SU-DHL-6 (cell line): ENCODE data around the gene TMEM221.

ENCODE experiments used
- H2AFZ ChIP-seq: fragments of 200-600 bp; sonication (generic); 2 replicates; pipeline ENCODE4 v1.6.1; 2014; ENCODE audit warnings: low read depth, mild to moderate bottlenecking, moderate library complexity, mixed read lengths, antibody characterized with exemption, low read length; ENCODE audit not compliant: severe bottlenecking
- H3F3A ChIP-seq: fragments of 200-600 bp; shearing (Covaris generic); 2 replicates; pipeline ENCODE4 v1.6.0; 2016; ENCODE audit warnings: antibody characterized with exemption, mild to moderate bottlenecking; ENCODE audit not compliant: insufficient read depth
- H3K27ac ChIP-seq: fragments of 200-600 bp; sonication (generic); 2 replicates; pipeline ENCODE4 v1.5.1; 2016; ENCODE audit warnings: low read depth, mild to moderate bottlenecking, low read length, moderate library complexity, mixed read lengths
- H3K27me3 ChIP-seq: fragments of 200-600 bp; sonication (generic), shearing (Covaris generic); 2 replicates; pipeline ENCODE4 v1.6.0; 2014; ENCODE audit warnings: mild to moderate bottlenecking, low read length
- H3K36me3 ChIP-seq: fragments of 200-600 bp; sonication (generic); 2 replicates; pipeline ENCODE4 v1.6.1; 2014; ENCODE audit warnings: mild to moderate bottlenecking, low read length, mixed read lengths
- H3K4me2 ChIP-seq: fragments of 300-600, 200-600 bp; shearing (Covaris generic), sonication (generic); 2 replicates; pipeline ENCODE4 v1.6.0; 2014; ENCODE audit warnings: low read length, low read depth, mild to moderate bottlenecking; ENCODE audit not compliant: poor library complexity, severe bottlenecking
- H3K4me3 ChIP-seq: fragments of 200-600 bp; sonication (generic); 2 replicates; pipeline ENCODE4 v1.5.1; 2014; ENCODE audit warnings: antibody characterized with exemption, low read length, mild to moderate bottlenecking, mixed read lengths; ENCODE audit not compliant: insufficient read depth, poor library complexity, severe bottlenecking
- H3K79me2 ChIP-seq: fragments of 200-600 bp; sonication (generic); 2 replicates; pipeline ENCODE4 v1.6.1; 2014; ENCODE audit warnings: mild to moderate bottlenecking, low read length, moderate library complexity; ENCODE audit not compliant: insufficient read depth
- H3K9ac ChIP-seq: fragments of 200-600 bp; sonication (generic); 2 replicates; pipeline ENCODE4 v1.7.0; 2014; ENCODE audit warnings: mild to moderate bottlenecking, low read length
- H3K9me2 ChIP-seq: fragments of 200-600 bp; sonication (generic); replicated peaks from 2 replicates; pipeline ENCODE4 v1.6.1; 2014; ENCODE audit warnings: low read length; ENCODE audit not compliant: insufficient read depth
- H3K9me3 ChIP-seq: fragments of 200-600 bp; sonication (generic); 2 replicates; pipeline ENCODE4 v1.6.1; 2014; ENCODE audit warnings: low read length, mixed read lengths; ENCODE audit not compliant: insufficient read depth
- H4K20me1 ChIP-seq: fragments of 200-600 bp; sonication (generic); 2 replicates; pipeline ENCODE4 v1.6.1; 2014; ENCODE audit warnings: low read depth, mild to moderate bottlenecking, antibody characterized with exemption, low read length, moderate library complexity, mixed read lengths
- CTCF ChIP-seq: fragments of 200-600 bp; sonication (generic); IDR thresholded peaks from one replicate; pipeline ENCODE4 v1.5.1; 2017; ENCODE audit warnings: antibody characterized with exemption, mild to moderate bottlenecking, low read length, moderate library complexity; ENCODE audit not compliant: insufficient read depth, poor library complexity, severe bottlenecking
- EZH2phosphoT487 ChIP-seq: fragments of 200-600 bp; sonication (generic), shearing (Covaris generic); conservative IDR thresholded peaks from 2 replicates; pipeline ENCODE4 v1.6.1; 2018; ENCODE audit warnings: mild to moderate bottlenecking, antibody characterized with exemption, low read length, moderate library complexity, mixed read lengths

Gene TMEM221

GRCh38 chr19:17404015-17404414, 44.5 kb downstream of the TMEM221 start:
- Histone ChIP-seq H3K27ac (peak overlapping the region; percentile 69; the same call in 1 of the 2 replicates), H3K79me2 (peaks cover 8% of the 10 kb centered on the region; the same call in 1 of the 2 replicates), H3F3A (peaks cover 7% of the 10 kb centered on the region; the same call in 1 of the 2 replicates), H3K9ac (peak overlapping the region; percentile 49), H3K4me2 (peak overlapping the region; percentile 63), H3K9me3 (no peaks in the 10 kb centered on the region), H3K36me3 (no peaks in the 10 kb centered on the region), H3K9me2 (no peaks in the 10 kb centered on the region), H2AFZ (no peak overlapping the region), H3K4me3 (peak overlapping the region; percentile 53), H4K20me1 (no peaks in the 10 kb centered on the region), H3K27me3 (no peaks in the 10 kb centered on the region)
- TF ChIP-seq CTCF (no peak), EZH2phosphoT487 (no peak)

GRCh38 chr19:17402982-17403855, 45.2 kb downstream of the TMEM221 start:
- Histone ChIP-seq H3K9ac (no peak overlapping the region), H3K9me2 (no peaks in the 10 kb centered on the region), H2AFZ (no peak overlapping the region), H3K4me3 (no peak overlapping the region), H3K27me3 (no peaks in the 10 kb centered on the region), H3K9me3 (no peaks in the 10 kb centered on the region), H3K4me2 (no peak overlapping the region), H3K79me2 (peaks cover 8% of the 10 kb centered on the region; the same call in 1 of the 2 replicates), H4K20me1 (no peaks in the 10 kb centered on the region), H3F3A (peaks cover 7% of the 10 kb centered on the region; the same call in 1 of the 2 replicates), H3K36me3 (no peaks in the 10 kb centered on the region), H3K27ac (no peak overlapping the region)
- TF ChIP-seq EZH2phosphoT487 = no peak
- no peak for TF ChIP-seq CTCF

- no peaks in the 10 kb centered on the region for H3K9me3 ChIP-seq
- H3K27ac ChIP-seq = no peak overlapping the region
- TF ChIP-seq EZH2phosphoT487 (no peak), CTCF (no peak)
- H3K9ac ChIP-seq = no peak overlapping the region
- no peak overlapping the region for H2AFZ ChIP-seq
- no peaks in the 10 kb centered on the region for H3K9me2 ChIP-seq
- peaks cover 8% of the 10 kb centered on the region; the same call in 1 of the 2 replicates for H3K79me2 ChIP-seq
- no peaks in the 10 kb centered on the region for H3K36me3 ChIP-seq
- H4K20me1 ChIP-seq = no peaks in the 10 kb centered on the region
- H3K4me2 ChIP-seq = no peak overlapping the region
- peaks cover 3% of the 10 kb centered on the region; the same call in 1 of the 2 replicates for H3F3A ChIP-seq
- no peaks in the 10 kb centered on the region for H3K27me3 ChIP-seq
- no peak overlapping the region for H3K4me3 ChIP-seq
These were observed 46.8 kb downstream of the TMEM221 start for GRCh38 chr19:17401628-17402027.
